HepG2 (cell line): ENCODE data around the gene DNTTIP2. TPM values are rescaled to one million over a fixed set of nuclear protein-coding genes. Genes with fewer than 3 reads are reported as not detected.

ENCODE experiments used
- ATAC-seq: fragments of 200-7000 bp; cut with Tn5 transposase; 3 replicates; pipeline ENCODE4 v1.9.1; 2020; ENCODE audit warnings: mild to moderate bottlenecking, moderate library complexity
- BruUV-seq: library from RNA; stranded (reverse); fragments of 400-500 nt; replicated peaks from 2 replicates; lab custom pipeline; 2021; lab: Mats Ljungman, UMichigan
- CTCF ChIA-PET: fragments of 300-600 bp; formaldehyde crosslinking; extraction: SDS; loops from one replicate; lab custom pipeline; 2021; ENCODE audit warnings: low total read pairs, inconsistent platforms, low intra/inter-chr PET ratio; lab: Yijun Ruan, JAX
- POLR2A ChIA-PET: fragments of 350-600 bp; sonication (Branson Sonifier 250); formaldehyde crosslinking; loops from one replicate; lab custom pipeline; 2020; ENCODE audit warnings: antibody characterized with exemption, inconsistent platforms; lab: Yijun Ruan, JAX
- DNase-seq: peaks from one replicate; pipeline ENCODE4 v3.0.0-alpha.2; 2015; ENCODE audit warnings: low spot score
- FAIRE-seq: peaks from 3 replicates; lab custom pipeline; 2011; peaks lifted over from hg19 to GRCh38; lab: Jason Lieb, UNC
- H2AFZ ChIP-seq: one replicate; pipeline ENCODE4 v1.6.1; 2011; ENCODE audit warnings: low read length, inconsistent platforms
- H3K27ac ChIP-seq: fragments of 300-600 bp; 3 replicates; pipeline ENCODE4 v1.8.0; 2011; ENCODE audit warnings: mixed run types, mild to moderate bottlenecking, mixed read lengths, low read length, inconsistent platforms; ENCODE audit not compliant: insufficient read depth; ENCODE audit errors: extremely low read length
- H3K27me3 ChIP-seq, 2 experiments: fragments of 200-600 bp in 1 of 2; 2 replicates in 1 of 2; 3 replicates in 1 of 2; pipeline versions ENCODE4 v1.6.0 to v1.8.0; 2011; ENCODE audit warnings: low read length in 2 of 2, mild to moderate bottlenecking in 2 of 2, moderate library complexity in 2 of 2, inconsistent platforms in 1 of 2; ENCODE audit not compliant: insufficient read depth in 2 of 2, control insufficient read depth in 1 of 2
- H3K36me3 ChIP-seq, 2 experiments: fragments of 200-600 bp in 1 of 2; replicated peaks in 1 of 2; 2 replicates in 1 of 2; 3 replicates in 1 of 2; pipeline versions ENCODE4 v1.5.1 to v1.8.0; 2011; ENCODE audit warnings: low read length in 2 of 2, inconsistent platforms in 1 of 2; ENCODE audit not compliant: insufficient read depth in 2 of 2, control insufficient read depth in 1 of 2
- H3K4me1 ChIP-seq: 2 replicates; pipeline ENCODE4 v1.5.1; 2012; ENCODE audit warnings: low read length, inconsistent platforms; ENCODE audit not compliant: insufficient read depth
- H3K4me2 ChIP-seq: 2 replicates; pipeline ENCODE4 v1.6.0; 2011; ENCODE audit warnings: low read depth, low read length, inconsistent platforms
- H3K4me3 ChIP-seq, 3 experiments: fragments of 200-600 bp in 1 of 3; sonication (generic), shearing (Covaris generic) in 1 of 3; replicated peaks in 1 of 3; 2 replicates each; pipeline ENCODE4 v1.5.1; 2011 to 2016; ENCODE audit warnings: low read length in 3 of 3, inconsistent platforms in 2 of 3, low read depth in 2 of 3, mild to moderate bottlenecking in 2 of 3, control low read depth in 1 of 3, mixed read lengths in 1 of 3; ENCODE audit not compliant: insufficient read depth in 1 of 3
- H3K79me2 ChIP-seq: one replicate; pipeline ENCODE4 v1.6.1; 2011; ENCODE audit warnings: low read length, inconsistent platforms; ENCODE audit not compliant: insufficient read depth
- H3K9ac ChIP-seq: 2 replicates; pipeline ENCODE4 v1.6.0; 2011; ENCODE audit warnings: mild to moderate bottlenecking, low read depth, low read length, inconsistent platforms; ENCODE audit not compliant: insufficient read depth
- H3K9me3 ChIP-seq: 2 replicates; pipeline ENCODE4 v1.5.1; 2012; ENCODE audit warnings: mild to moderate bottlenecking, low read length
- H4K20me1 ChIP-seq: 2 replicates; pipeline ENCODE4 v1.6.0; 2011; ENCODE audit warnings: inconsistent platforms, mild to moderate bottlenecking, low read length, moderate library complexity; ENCODE audit not compliant: insufficient read depth
- ATF5 ChIP-seq: sonication (generic); formaldehyde crosslinking; IDR thresholded peaks from 2 replicates; pipeline ENCODE4 v1.4.0; 2020; ENCODE audit warnings: mild to moderate bottlenecking, low read depth, missing genetic modification reagents
- BCL6 ChIP-seq: IDR thresholded peaks from 2 replicates; pipeline ENCODE4 v1.6.1; 2016; ENCODE audit warnings: missing genetic modification reagents, missing compliant biosample characterization
- HOXA3 ChIP-seq: sonication (generic); formaldehyde crosslinking; IDR thresholded peaks from 2 replicates; pipeline ENCODE4 v1.5.0; 2020; ENCODE audit warnings: missing genetic modification reagents
- KAT8 ChIP-seq: IDR thresholded peaks from 2 replicates; pipeline ENCODE4 v1.6.1; 2016; ENCODE audit warnings: missing genetic modification reagents, missing compliant biosample characterization
- KMT2B ChIP-seq: IDR thresholded peaks from 2 replicates; pipeline ENCODE4 v1.6.1; 2016; ENCODE audit warnings: missing genetic modification reagents, missing compliant biosample characterization
- MTA3 ChIP-seq: sonication (generic); formaldehyde crosslinking; IDR thresholded peaks from 2 replicates; pipeline ENCODE4 v1.4.0; 2020; ENCODE audit warnings: missing genetic modification reagents
- NBN ChIP-seq: fragments of 450-650 bp; conservative IDR thresholded peaks from 2 replicates; pipeline ENCODE4 v1.6.1; 2017
- SMAD9 ChIP-seq: sonication (generic); formaldehyde crosslinking; IDR thresholded peaks from 2 replicates; pipeline ENCODE4 v1.5.1; 2020; ENCODE audit warnings: mild to moderate bottlenecking, missing genetic modification reagents
- SRSF9 ChIP-seq: fragments of 200-400 bp; formaldehyde crosslinking; IDR thresholded peaks from 2 replicates; pipeline ENCODE4 v1.6.1; 2018; ENCODE audit warnings: borderline replicate concordance, mild to moderate bottlenecking, low read depth, low read length; ENCODE audit not compliant: insufficient read depth, poor library complexity, severe bottlenecking
- TOPORS ChIP-seq: sonication (generic); formaldehyde crosslinking; IDR thresholded peaks from 2 replicates; pipeline ENCODE4 v1.8.0; 2023; ENCODE audit warnings: mild to moderate bottlenecking, missing genetic modification reagents
- ZNF274 ChIP-seq: sonication (generic); formaldehyde crosslinking; IDR thresholded peaks from 2 replicates; pipeline ENCODE4 v1.5.1; 2020; ENCODE audit warnings: mild to moderate bottlenecking, missing genetic modification reagents
- ZNF709 ChIP-seq: sonication (generic); formaldehyde crosslinking; IDR thresholded peaks from 2 replicates; pipeline ENCODE4 v1.5.0; 2020; ENCODE audit warnings: mild to moderate bottlenecking, missing genetic modification reagents
- ZNF773 ChIP-seq: sonication (generic); formaldehyde crosslinking; IDR thresholded peaks from 2 replicates; pipeline ENCODE4 v1.4.0; 2020; ENCODE audit warnings: missing genetic modification reagents, borderline replicate concordance
- ZNF800 ChIP-seq: sonication (generic); formaldehyde crosslinking; IDR thresholded peaks from 2 replicates; pipeline ENCODE4 v1.4.0; 2020; ENCODE audit warnings: missing genetic modification reagents
- WGBS: methylation state at CpG from one replicate; pipeline ENCODE4 v1.1.6; 2017; ENCODE audit warnings: low lambda C conversion rate; 5-methylcytosine and 5-hydroxymethylcytosine counted together
- in situ Hi-C: cut with HindIII; loops from 2 replicates; pipeline ENCODE4 v1.10.0; 2017; ENCODE audit warnings: low pct_unique_long_range_greater_than_20kb; ENCODE audit not compliant: extremely low pct_ligation_motif_present
- intact Hi-C: fragments of 100-400 bp; cut with micrococcal nuclease; formaldehyde crosslinking; loops from one replicate; pipeline ENCODE4 v1.10.0; 2022; ENCODE audit not compliant: unreplicated experiment
- polyA plus RNA-seq, 8 experiments: library from polyadenylated mRNA; depleted of rRNA in 3 of 8; stranded (reverse) in 7 of 8; unstranded in 1 of 8; fragments of >200 nt; fragmentation: Illumina TruSeq in 4 of 8; extraction: Trizol in 4 of 8; gene quantifications; 2 replicates each; pipeline versions ENCODE4 v1.2.1 to v1.2.3, GENCODE V29; 2011 to 2016; ENCODE audit warnings: low read depth in 4 of 8, missing spikeins in 1 of 8, mixed read lengths in 1 of 8; ENCODE audit not compliant: insufficient read depth in 1 of 8
- total RNA-seq, 5 experiments: library from RNA; depleted of rRNA; stranded (reverse); fragments of >200 nt; fragmentation: Illumina TruSeq; extraction: Trizol; gene quantifications; 2 replicates each; pipeline ENCODE4 v1.2.3, GENCODE V29; 2016; ENCODE audit warnings: low read depth in 1 of 5
- TF ChIP-seq, protein P1 (sequence below): sonication (generic); formaldehyde crosslinking; IDR thresholded peaks from 2 replicates; pipeline ENCODE4 v1.8.0; 2022; ENCODE audit warnings: mild to moderate bottlenecking, missing genetic modification reagents
- TF ChIP-seq, protein P2 (sequence below): sonication (generic); formaldehyde crosslinking; IDR thresholded peaks from 2 replicates; pipeline ENCODE4 v1.5.0; 2020; ENCODE audit warnings: mild to moderate bottlenecking, missing genetic modification reagents, borderline replicate concordance

Gene DNTTIP2
- total and polyA plus RNA-seq, 2 of the 13 experiments (the other 11 are each of a cell fraction or from before 2014, with no cell fraction given), result 11.4 to 63.3 TPM

- TF ChIP-seq ZNF773 (CRISPR knock-in tag) (no peak), ATF5 (CRISPR knock-in tag) (0 out of 2 replicates have a peak, but pooled peaks have one; percentile 34), MTA3 (CRISPR knock-in tag) (no peak), ZNF274 (CRISPR knock-in tag) (0 out of 2 replicates have a peak, but pooled peaks have one; percentile 36), ZNF709 (CRISPR knock-in tag) (no peak), KAT8 (peak; percentile 7; the same call in 1 of the 2 replicates), HOXA3 (CRISPR knock-in tag) (peak; percentile 43; the same call in 1 of the 2 replicates)
- TF ChIP-seq, protein P1, sequence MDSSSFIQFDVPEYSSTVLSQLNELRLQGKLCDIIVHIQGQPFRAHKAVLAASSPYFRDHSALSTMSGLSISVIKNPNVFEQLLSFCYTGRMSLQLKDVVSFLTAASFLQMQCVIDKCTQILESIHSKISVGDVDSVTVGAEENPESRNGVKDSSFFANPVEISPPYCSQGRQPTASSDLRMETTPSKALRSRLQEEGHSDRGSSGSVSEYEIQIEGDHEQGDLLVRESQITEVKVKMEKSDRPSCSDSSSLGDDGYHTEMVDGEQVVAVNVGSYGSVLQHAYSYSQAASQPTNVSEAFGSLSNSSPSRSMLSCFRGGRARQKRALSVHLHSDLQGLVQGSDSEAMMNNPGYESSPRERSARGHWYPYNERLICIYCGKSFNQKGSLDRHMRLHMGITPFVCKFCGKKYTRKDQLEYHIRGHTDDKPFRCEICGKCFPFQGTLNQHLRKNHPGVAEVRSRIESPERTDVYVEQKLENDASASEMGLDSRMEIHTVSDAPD (CRISPR knock-in tag), result no peak
These were observed 31.2 kb downstream of the DNTTIP2 start (continued) for GRCh38 chr1:93847811-93848288.

DNA sequence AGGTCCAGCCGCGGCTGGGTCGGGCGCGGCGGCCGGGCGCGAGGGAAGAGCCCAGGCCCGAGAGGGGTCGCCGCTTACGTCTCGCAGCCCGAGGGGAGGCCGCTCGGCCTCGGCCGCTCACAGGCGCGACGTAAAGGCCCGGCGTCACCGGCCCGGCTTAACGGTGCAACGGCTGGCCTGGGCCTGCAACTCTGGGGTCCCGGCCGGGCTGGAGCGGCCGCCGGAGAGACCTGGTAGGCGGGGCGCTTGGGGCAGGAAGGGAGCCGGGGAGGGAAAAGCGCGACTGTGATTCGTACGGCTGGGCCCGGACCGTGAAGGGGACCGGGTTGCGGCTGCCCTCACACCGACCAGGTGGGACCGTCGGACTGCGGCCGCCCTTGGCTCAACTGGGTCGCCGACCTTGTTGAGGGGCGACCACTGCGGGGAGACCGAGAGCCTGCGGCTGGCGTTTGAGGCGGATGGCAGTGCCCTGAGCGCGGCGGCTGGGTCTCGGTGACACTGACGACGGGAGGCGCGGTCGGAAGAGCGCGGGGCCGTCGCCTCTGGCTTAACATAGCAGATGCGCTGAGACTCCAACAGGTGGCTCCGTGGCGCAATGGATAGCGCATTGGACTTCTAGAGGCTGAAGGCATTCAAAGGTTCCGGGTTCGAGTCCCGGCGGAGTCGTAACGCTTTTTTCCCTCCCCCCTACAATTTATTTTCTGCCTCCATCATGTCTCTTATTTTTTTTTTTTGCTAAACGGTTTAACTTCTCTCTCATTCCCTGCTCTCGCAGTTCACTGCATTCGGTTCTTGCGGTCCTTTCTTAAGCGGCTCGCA lies 31.8 kb downstream of the DNTTIP2 start:
- H3K79me2 ChIP-seq, result no peaks in the 10 kb centered on the region
- H4K20me1 ChIP-seq, result no peaks in the 10 kb centered on the region
- ATAC-seq, result peak; percentile 75
- peaks cover 20% of the 10 kb centered on the region for H3K4me1 ChIP-seq
- ChIA-PET CTCF (no interaction called here), POLR2A (interaction anchor here (0.6 to 3.8 kb wide), 11 partner anchors 20 to 501 kb away, joined by 3 to 55 read pairs (median 3); partner anchors contain the start of genes DR1 and GCLM)
- intact Hi-C loops, result loop anchor here (5.0 to 10.0 kb wide), 3 partner anchors 230 to 542 kb away; partner anchors contain the start of gene DR1
- 0% methylated on average over 13 of the region's 86 CpGs for WGBS
- peak overlapping the region; percentile 90 to 91 (median 91) for H3K4me3 ChIP-seq
- peak; percentile 86 for DNase-seq
- no peaks in the 10 kb centered on the region for H3K36me3 ChIP-seq
- peak; percentile 58 for FAIRE-seq
- no peak overlapping the region for H2AFZ ChIP-seq
- H3K27me3 ChIP-seq, result no peaks in the 10 kb centered on the region; a peak in 1 of 5 replicates
- peaks cover 16% of the 10 kb centered on the region for H3K9me3 ChIP-seq
- H3K4me2 ChIP-seq, result peak overlapping the region; percentile 96
- BruUV-seq, result no TSS peak
- peak overlapping the region; percentile 88 for H3K27ac ChIP-seq
- in situ Hi-C loops, result no loop called here
- peak overlapping the region; percentile 95 for H3K9ac ChIP-seq
- TF ChIP-seq KMT2B (peak; percentile 89), SMAD9 (CRISPR knock-in tag) (no peak), ZNF800 (CRISPR knock-in tag) (peak; percentile 75; the same call in 1 of the 2 replicates), TOPORS (CRISPR knock-in tag) (peak; percentile 77; the same call in 1 of the 2 replicates), BCL6 (0 out of 2 replicates have a peak, but pooled peaks have one; percentile 6), NBN (no peak), SRSF9 (no peak)
- TF ChIP-seq, protein P2, sequence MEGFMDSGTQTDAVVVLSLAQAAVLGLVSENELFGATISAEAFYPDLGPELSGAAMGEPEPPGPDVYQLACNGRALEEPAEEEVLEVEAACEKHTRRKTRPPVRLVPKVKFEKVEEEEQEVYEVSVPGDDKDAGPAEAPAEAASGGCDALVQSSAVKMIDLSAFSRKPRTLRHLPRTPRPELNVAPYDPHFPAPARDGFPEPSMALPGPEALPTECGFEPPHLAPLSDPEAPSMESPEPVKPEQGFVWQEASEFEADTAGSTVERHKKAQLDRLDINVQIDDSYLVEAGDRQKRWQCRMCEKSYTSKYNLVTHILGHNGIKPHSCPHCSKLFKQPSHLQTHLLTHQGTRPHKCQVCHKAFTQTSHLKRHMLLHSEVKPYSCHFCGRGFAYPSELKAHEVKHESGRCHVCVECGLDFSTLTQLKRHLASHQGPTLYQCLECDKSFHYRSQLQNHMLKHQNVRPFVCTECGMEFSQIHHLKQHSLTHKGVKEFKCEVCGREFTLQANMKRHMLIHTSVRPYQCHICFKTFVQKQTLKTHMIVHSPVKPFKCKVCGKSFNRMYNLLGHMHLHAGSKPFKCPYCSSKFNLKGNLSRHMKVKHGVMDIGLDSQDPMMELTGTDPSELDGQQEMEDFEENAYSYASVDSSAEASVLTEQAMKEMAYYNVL (CRISPR knock-in tag), result peak; percentile 67; the same call in 1 of the 2 replicates
